Measurements from ENCODE around the gene HEG1. TPM values are rescaled to one million over a fixed set of nuclear protein-coding genes. Genes with fewer than 3 reads are reported as not detected.

The HEG1 gene
- total RNA-seq, 1 donor from 2014 or later = 78.3 TPM

Other genes starting within 250 kb of the HEG1 start
- 57.7 TPM for gene ITGB5, start 168.6 kb downstream of the HEG1 start, total RNA-seq
- gene MUC13, start 121.2 kb downstream of the HEG1 start, total RNA-seq = not detected
- 6.1 TPM for gene SLC12A8, start 156.8 kb upstream of the HEG1 start, total RNA-seq